GM12875 (cell line): ENCODE results near the gene ALG1L2.
"Not testable (repeated sequence)": the region's sequence is repeated elsewhere in the genome, so short reads cannot be mapped to it uniquely, and the experiment has no call there.

Experiments used
- H3K4me3 ChIP-seq: one replicate; pipeline ENCODE4 v1.5.1; 2011; ENCODE audit warnings: low read depth, low read length, control low read depth
- CTCF ChIP-seq: IDR thresholded peaks from 2 replicates; pipeline ENCODE4 v1.5.1; 2011; ENCODE audit warnings: low read depth, mild to moderate bottlenecking, control low read depth, inconsistent platforms, low read length, moderate library complexity, borderline replicate concordance; ENCODE audit not compliant: insufficient read depth

Gene ALG1L2

GRCh38 chr3:130093741-130094391 is 12.2 kb downstream of the ALG1L2 start:
- no peak for TF ChIP-seq CTCF
- H3K4me3 ChIP-seq, result peak overlapping the region; percentile 32

- not testable (repeated sequence) for H3K4me3 ChIP-seq
Observed at GRCh38 chr3:130094491-130094941, 12.9 kb downstream of the ALG1L2 start.

GRCh38 chr3:130095858-130096257 is 14.2 kb downstream of the ALG1L2 start:
- not testable (repeated sequence) for H3K4me3 ChIP-seq

- not testable (repeated sequence) for H3K4me3 ChIP-seq
Observed at GRCh38 chr3:130097096-130097495, 15.5 kb downstream of the ALG1L2 start.

- H3K4me3 ChIP-seq, result not testable (repeated sequence)
- TF ChIP-seq CTCF, result peak; percentile 24; the same call in 1 of the 2 replicates
Observed at GRCh38 chr3:130097690-130098638, 16.3 kb downstream of the ALG1L2 start.

GRCh38 chr3:130098639-130099385 is 17.2 kb downstream of the ALG1L2 start:
- not testable (repeated sequence) for H3K4me3 ChIP-seq

GRCh38 chr3:130102545-130102944 is 20.9 kb downstream of the ALG1L2 start:
- not testable (repeated sequence) for H3K4me3 ChIP-seq

GRCh38 chr3:130104191-130104590 is 22.6 kb downstream of the ALG1L2 start:
- not testable (repeated sequence) for H3K4me3 ChIP-seq

GRCh38 chr3:130107333-130107995 is 25.8 kb downstream of the ALG1L2 start:
- H3K4me3 ChIP-seq, result not testable (repeated sequence)

GRCh38 chr3:130108836-130109585 is 27.4 kb downstream of the ALG1L2 start:
- not testable (repeated sequence) for H3K4me3 ChIP-seq

GRCh38 chr3:130110386-130111169 is 28.9 kb downstream of the ALG1L2 start:
- peak overlapping the region; percentile 84 for H3K4me3 ChIP-seq
